Astrocyte (in vitro differentiated cells and primary cell): ENCODE data around the gene ITGAE. TPM values are rescaled to one million over a fixed set of nuclear protein-coding genes. Genes with fewer than 3 reads are reported as not detected.

ENCODE experiments used
- DNase-seq: peaks from one replicate; pipeline ENCODE4 v3.0.0-alpha.2; 2010; ENCODE audit warnings: low read depth
- FAIRE-seq: peaks from 2 replicates; lab custom pipeline; 2011; peaks lifted over from hg19 to GRCh38; lab: Jason Lieb, UNC
- H2AFZ ChIP-seq: 2 replicates; pipeline ENCODE4 v1.6.0; 2012; ENCODE audit warnings: low read depth, low read length, inconsistent platforms
- H3K27ac ChIP-seq: 2 replicates; pipeline ENCODE4 v1.5.1; 2011; ENCODE audit warnings: low read depth, low read length, inconsistent platforms
- H3K27me3 ChIP-seq: 2 replicates; pipeline ENCODE4 v1.6.0; 2011; ENCODE audit warnings: low read length, inconsistent platforms; ENCODE audit not compliant: insufficient read depth
- H3K36me3 ChIP-seq: 2 replicates; pipeline ENCODE4 v1.5.1; 2011; ENCODE audit warnings: low read length, inconsistent platforms; ENCODE audit not compliant: insufficient read depth
- H3K4me1 ChIP-seq: 2 replicates; pipeline ENCODE4 v1.5.1; 2011; ENCODE audit warnings: low read length, inconsistent platforms; ENCODE audit not compliant: insufficient read depth
- H3K4me2 ChIP-seq: 2 replicates; pipeline ENCODE4 v1.6.0; 2012; ENCODE audit warnings: low read length, inconsistent platforms
- H3K4me3 ChIP-seq: 2 replicates; pipeline ENCODE4 v1.5.1; 2011; ENCODE audit warnings: low read depth, mild to moderate bottlenecking, low read length, inconsistent platforms; ENCODE audit not compliant: insufficient read depth
- H3K79me2 ChIP-seq: 2 replicates; pipeline ENCODE4 v1.6.0; 2012; ENCODE audit warnings: mild to moderate bottlenecking, low read length, inconsistent platforms; ENCODE audit not compliant: insufficient read depth
- H3K9ac ChIP-seq: 2 replicates; pipeline ENCODE4 v1.6.0; 2012; ENCODE audit warnings: mild to moderate bottlenecking, low read length, inconsistent platforms
- H3K9me3 ChIP-seq: 2 replicates; pipeline ENCODE4 v1.5.1; 2012; ENCODE audit warnings: low read depth, mild to moderate bottlenecking, low read length, inconsistent platforms; ENCODE audit not compliant: insufficient read depth
- H4K20me1 ChIP-seq: 2 replicates; pipeline ENCODE4 v1.6.0; 2012; ENCODE audit warnings: low read length, inconsistent platforms; ENCODE audit not compliant: insufficient read depth
- H3K27ac Mint-ChIP-seq: one replicate; pipeline ENCODE4 v1.8.0; 2021; ENCODE audit warnings: mild to moderate bottlenecking, mixed read lengths; ENCODE audit not compliant: unreplicated experiment
- H3K27me3 Mint-ChIP-seq: one replicate; pipeline ENCODE4 v1.8.0; 2021; ENCODE audit warnings: low read depth, mixed read lengths; ENCODE audit not compliant: unreplicated experiment
- H3K36me3 Mint-ChIP-seq: one replicate; pipeline ENCODE4 v1.8.0; 2021; ENCODE audit warnings: low read depth, mixed read lengths; ENCODE audit not compliant: unreplicated experiment
- H3K4me1 Mint-ChIP-seq: one replicate; pipeline ENCODE4 v1.8.0; 2021; ENCODE audit warnings: low read depth, mixed read lengths; ENCODE audit not compliant: unreplicated experiment
- H3K4me3 Mint-ChIP-seq: one replicate; pipeline ENCODE4 v1.8.0; 2021; ENCODE audit warnings: mild to moderate bottlenecking, moderate library complexity, mixed read lengths; ENCODE audit not compliant: unreplicated experiment
- H3K9me3 Mint-ChIP-seq: one replicate; pipeline ENCODE4 v1.8.0; 2021; ENCODE audit warnings: mild to moderate bottlenecking, mixed read lengths; ENCODE audit not compliant: unreplicated experiment
- CTCF ChIP-seq: IDR thresholded peaks from 2 replicates; pipeline ENCODE4 v1.5.1; 2011; ENCODE audit warnings: low read depth, mild to moderate bottlenecking, inconsistent platforms, low read length, moderate library complexity; ENCODE audit not compliant: insufficient read depth
- EZH2 ChIP-seq: IDR thresholded peaks from 2 replicates; pipeline ENCODE4 v1.6.1; 2012; ENCODE audit warnings: mild to moderate bottlenecking, low read length, inconsistent platforms; ENCODE audit not compliant: insufficient read depth
- total RNA-seq: library from RNA; stranded (reverse); gene quantifications from 2 replicates; pipeline ENCODE4 v1.2.1, GENCODE V29; 2021

Gene ITGAE
- total RNA-seq, 1 donor from 2014 or later: 30.9 TPM

DNA sequence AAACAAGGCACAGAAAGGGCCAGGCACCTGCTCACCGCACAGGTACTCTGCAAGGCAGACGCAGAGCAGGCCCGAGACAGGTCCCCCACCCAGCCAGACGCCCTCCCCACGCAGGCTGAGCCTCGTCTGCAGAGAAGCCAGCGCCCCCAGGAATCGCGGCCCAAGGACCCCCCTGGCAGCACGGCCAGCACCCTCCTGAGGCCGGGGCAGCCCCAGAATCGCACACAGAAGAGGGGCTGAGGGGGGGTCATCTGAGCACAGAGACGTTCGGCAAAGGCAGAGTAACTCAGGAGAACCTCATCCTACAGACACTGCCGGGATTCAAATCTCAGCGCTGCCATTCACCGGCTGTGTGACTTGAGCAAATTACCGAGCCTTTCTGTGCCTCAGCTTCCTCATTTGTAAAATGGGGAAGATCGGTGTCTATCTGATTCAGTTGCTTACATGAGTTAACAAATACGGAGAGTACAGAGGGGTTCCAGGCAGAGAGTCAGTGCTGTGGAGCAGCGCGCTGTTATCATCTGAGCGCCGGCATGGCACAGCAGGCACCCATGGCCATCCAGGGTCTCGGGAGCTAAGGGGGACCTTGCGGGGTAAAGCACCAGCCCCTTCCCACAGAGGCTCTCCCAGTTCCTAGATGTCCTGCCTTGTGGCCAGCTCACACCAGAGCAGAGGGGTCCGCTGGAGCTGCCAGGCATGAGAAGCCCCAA is 122.0 kb downstream of the ITGAE start:
- no peak overlapping the region for H3K4me3 Mint-ChIP-seq
- H3K36me3 Mint-ChIP-seq: peaks cover 7% of the 10 kb centered on the region
- no peak overlapping the region for H3K27ac Mint-ChIP-seq
- no peaks in the 10 kb centered on the region for H3K9me3 Mint-ChIP-seq
- H3K9ac ChIP-seq: no peak overlapping the region
- no peak overlapping the region for H3K4me3 ChIP-seq
- H3K9me3 ChIP-seq: no peaks in the 10 kb centered on the region
- no peak for FAIRE-seq
- no peak for DNase-seq
- H3K4me1 ChIP-seq: peaks cover 10% of the 10 kb centered on the region
- peak overlapping the region; percentile 25 for H3K4me2 ChIP-seq
- no peaks in the 10 kb centered on the region for H4K20me1 ChIP-seq
- no peaks in the 10 kb centered on the region for H3K36me3 ChIP-seq
- H3K27me3 Mint-ChIP-seq: peaks cover 17% of the 10 kb centered on the region
- H3K79me2 ChIP-seq: no peaks in the 10 kb centered on the region
- H2AFZ ChIP-seq: no peak overlapping the region
- H3K27me3 ChIP-seq: peaks cover 6% of the 10 kb centered on the region
- peaks cover 11% of the 10 kb centered on the region for H3K4me1 Mint-ChIP-seq
- H3K27ac ChIP-seq: no peak overlapping the region
- TF ChIP-seq CTCF (no peak), EZH2 (no peak)

DNA sequence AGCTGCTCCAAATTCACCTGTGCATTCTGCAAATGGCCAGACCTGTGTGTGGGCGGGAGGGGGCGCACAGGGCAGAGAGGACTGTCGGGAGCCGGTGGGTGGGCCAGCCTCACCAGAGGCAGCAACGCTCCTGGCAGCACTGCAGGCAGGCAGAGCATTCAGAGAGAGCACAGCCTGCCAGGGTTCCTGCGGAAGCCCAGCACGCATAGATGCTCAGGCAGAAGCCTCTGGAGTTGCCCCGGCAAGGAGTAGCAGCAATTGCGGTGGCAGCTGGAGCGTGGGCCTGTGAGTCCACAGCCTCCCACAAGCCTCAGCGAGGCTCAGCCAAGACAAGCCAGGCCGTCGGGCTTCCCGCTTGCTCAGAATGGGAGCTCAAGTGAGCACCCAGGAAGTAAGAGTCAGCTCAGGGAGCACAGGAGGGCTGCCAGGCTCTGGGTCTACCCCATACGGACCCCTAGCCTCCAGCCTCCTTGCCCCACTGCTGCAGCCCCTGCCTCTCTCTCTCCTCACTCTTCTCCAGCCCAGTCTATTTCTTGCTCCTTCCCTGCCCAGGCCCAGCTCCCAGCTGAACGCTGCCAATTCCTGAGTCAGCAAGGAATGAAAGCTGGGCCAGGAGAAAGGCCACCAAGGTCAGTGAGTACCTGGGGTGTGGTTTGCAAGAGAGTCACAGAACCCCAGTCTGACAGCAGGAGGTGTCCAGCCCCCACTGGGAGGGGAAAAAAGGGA is 122.7 kb downstream of the ITGAE start:
- Mint-ChIP-seq H3K9me3 (no peaks in the 10 kb centered on the region), H3K4me3 (no peak overlapping the region), H3K4me1 (peaks cover 11% of the 10 kb centered on the region), H3K27me3 (peaks cover 17% of the 10 kb centered on the region), H3K36me3 (peaks cover 8% of the 10 kb centered on the region), H3K27ac (no peak overlapping the region)
- FAIRE-seq: peak; percentile 41
- Histone ChIP-seq H4K20me1 (no peaks in the 10 kb centered on the region), H3K36me3 (no peaks in the 10 kb centered on the region), H3K4me1 (peaks cover 10% of the 10 kb centered on the region), H3K4me3 (no peak overlapping the region), H3K27me3 (peaks cover 6% of the 10 kb centered on the region), H3K27ac (no peak overlapping the region), H3K9me3 (no peaks in the 10 kb centered on the region), H3K4me2 (peak overlapping the region; percentile 25), H3K79me2 (no peaks in the 10 kb centered on the region), H2AFZ (peak overlapping the region; percentile 42), H3K9ac (no peak overlapping the region)
- DNase-seq: peak; percentile 52
- TF ChIP-seq EZH2 (no peak), CTCF (no peak)
